SK-N-MC (cell line): ENCODE measurements around the gene TNRC6B.

Experiments
- EZH2 ChIP-seq: fragments of 200-600 bp; sonication (generic); IDR thresholded peaks from one replicate; pipeline ENCODE4 v1.6.1; 2017; ENCODE audit warnings: antibody characterized with exemption
- FOXP2 ChIP-seq: optimal IDR thresholded peaks from 2 replicates; pipeline ENCODE3; 2011; ENCODE audit warnings: mild to moderate bottlenecking, moderate library complexity; ENCODE audit not compliant: insufficient read depth; ENCODE audit errors: extremely low read length, control extremely low read depth
- POLR2AphosphoS5 ChIP-seq: IDR thresholded peaks from 2 replicates; pipeline ENCODE4 v1.6.1; 2012; ENCODE audit warnings: mild to moderate bottlenecking, low read depth, low read length, borderline replicate concordance

DNA sequence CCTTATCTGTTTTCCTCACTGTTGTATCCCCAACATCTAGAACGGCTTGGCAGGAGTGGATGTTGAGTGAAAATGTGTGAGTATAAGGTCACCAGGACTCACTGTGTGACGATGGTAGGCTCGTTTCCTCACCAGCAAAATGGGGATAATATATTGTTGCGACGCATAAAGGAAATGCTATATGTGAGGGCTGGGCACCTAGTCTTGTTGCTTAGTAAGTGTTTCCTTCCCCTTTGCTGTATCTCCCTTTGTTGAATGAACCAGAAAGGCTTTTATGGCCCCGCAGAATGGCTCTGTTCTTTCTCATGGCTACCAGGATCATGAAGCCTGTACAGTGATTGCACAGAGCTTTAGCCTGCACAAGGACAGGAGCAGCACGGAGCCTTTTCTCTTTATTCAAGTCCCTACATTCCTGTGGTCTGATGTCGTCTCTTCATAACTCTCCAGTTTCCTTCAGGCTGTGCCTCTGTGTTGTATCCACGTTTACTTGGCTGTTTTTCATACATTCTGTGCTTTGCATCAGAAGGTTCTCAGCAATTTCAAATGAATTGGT is 5.4 kb downstream of the TNRC6B start:
- no peak for TF ChIP-seq POLR2AphosphoS5
- no peak for TF ChIP-seq EZH2
- TF ChIP-seq FOXP2, result no peak
